HG03196 (cell line): Measurements from ENCODE around the gene TOR1B.
A peak's percentile ranks its signal among the peaks of the same experiment; 100 is the strongest.

Experiments used
- ATAC-seq: cut with Tn5 transposase; IDR thresholded peaks from one replicate; pipeline ENCODE4 v1.9.1; 2021; ENCODE audit not compliant: unreplicated experiment

Gene TOR1B

GRCh38 chr9:129812385-129812784, 9.4 kb downstream of the TOR1B start:
- no peak for ATAC-seq

GRCh38 chr9:129813661-129814060, 10.7 kb downstream of the TOR1B start:
- ATAC-seq: no peak

GRCh38 chr9:129814432-129815223, 11.6 kb downstream of the TOR1B start:
- no peak for ATAC-seq

GRCh38 chr9:129815278-129815677, 12.3 kb downstream of the TOR1B start:
- ATAC-seq: no peak

GRCh38 chr9:129816501-129817435, 13.8 kb downstream of the TOR1B start:
- ATAC-seq: no peak

- ATAC-seq: no peak
Measured at GRCh38 chr9:129822898-129823541, 20.0 kb downstream of the TOR1B start.

- ATAC-seq: peak; percentile 12
Measured at GRCh38 chr9:129823542-129823934, 20.6 kb downstream of the TOR1B start.

- peak; percentile 89 for ATAC-seq
Measured at GRCh38 chr9:129823935-129824601, 21.1 kb downstream of the TOR1B start, which contains the start of gene TOR1A. Gene TOR1A, minus strand, starts transcription at chr9:129824136. Its CDS starts 51 bp downstream, at chr9:129824085.

- ATAC-seq: no peak
Measured at GRCh38 chr9:129826344-129826743, 23.4 kb downstream of the TOR1B start.

- ATAC-seq: no peak
Measured at GRCh38 chr9:129826759-129827158, 23.8 kb downstream of the TOR1B start.

GRCh38 chr9:129828051-129828450, 25.1 kb downstream of the TOR1B start:
- no peak for ATAC-seq

GRCh38 chr9:129828969-129829368, 26.0 kb downstream of the TOR1B start:
- ATAC-seq: no peak

GRCh38 chr9:129832982-129833381, 30.0 kb downstream of the TOR1B start:
- ATAC-seq: no peak

GRCh38 chr9:129834489-129835127, 31.6 kb downstream of the TOR1B start:
- ATAC-seq: peak; percentile 11

GRCh38 chr9:129835128-129835859, 32.3 kb downstream of the TOR1B start, which contains the start of the genes C9orf78 and USP20:
Gene C9orf78, minus strand, starts transcription at chr9:129835275. Its CDS starts 54 bp downstream, at chr9:129835221.
Gene USP20, plus strand, starts transcription at chr9:129835458. Its CDS starts 17,098 bp downstream, at chr9:129852556.
- peak; percentile 89 for ATAC-seq

GRCh38 chr9:129835860-129836223, 32.9 kb downstream of the TOR1B start:
- ATAC-seq: no peak

- ATAC-seq: no peak
Measured at GRCh38 chr9:129836311-129837007, 33.5 kb downstream of the TOR1B start.

GRCh38 chr9:129838707-129839259, 35.8 kb downstream of the TOR1B start:
- no peak for ATAC-seq
